GM19372 (cell line): ENCODE data around the gene GRID2IP.
A peak's percentile ranks its signal among the peaks of the same experiment; 100 is the strongest.

Experiments used
- ATAC-seq: cut with Tn5 transposase; IDR thresholded peaks from one replicate; pipeline ENCODE4 v1.9.1; 2021; ENCODE audit warnings: mild to moderate bottlenecking, low read depth, moderate library complexity; ENCODE audit not compliant: unreplicated experiment

The GRID2IP gene

GRCh38 chr7:6563936-6564770 lies 12.9 kb upstream of the GRID2IP start:
- ATAC-seq = no peak

GRCh38 chr7:6562106-6562505 lies 10.8 kb upstream of the GRID2IP start:
- no peak for ATAC-seq

GRCh38 chr7:6559896-6560295 lies 8.6 kb upstream of the GRID2IP start:
- no peak for ATAC-seq

- no peak for ATAC-seq
Observed at GRCh38 chr7:6558837-6559236, 7.6 kb upstream of the GRID2IP start.

GRCh38 chr7:6556196-6556595 lies 4.9 kb upstream of the GRID2IP start:
- ATAC-seq = no peak

- ATAC-seq = no peak
Observed at GRCh38 chr7:6554848-6555247, 3.6 kb upstream of the GRID2IP start.

- no peak for ATAC-seq
Observed at GRCh38 chr7:6553448-6554044, 2.3 kb upstream of the GRID2IP start.

- no peak for ATAC-seq
Observed at GRCh38 chr7:6547400-6547799, 3.9 kb downstream of the GRID2IP start.

- ATAC-seq = no peak
Observed at GRCh38 chr7:6546498-6547251, 4.6 kb downstream of the GRID2IP start.

GRCh38 chr7:6545398-6546126 lies 5.7 kb downstream of the GRID2IP start:
- ATAC-seq = peak; percentile 53

GRCh38 chr7:6542368-6542767 lies 8.9 kb downstream of the GRID2IP start:
- no peak for ATAC-seq

GRCh38 chr7:6536262-6537260 lies 14.7 kb downstream of the GRID2IP start:
- no peak for ATAC-seq

GRCh38 chr7:6533893-6534495 lies 17.3 kb downstream of the GRID2IP start:
- peak; percentile 43 for ATAC-seq

GRCh38 chr7:6532516-6532915 lies 18.7 kb downstream of the GRID2IP start:
- no peak for ATAC-seq

GRCh38 chr7:6531492-6532279 lies 19.6 kb downstream of the GRID2IP start:
- no peak for ATAC-seq

- ATAC-seq = peak; percentile 57
Observed at GRCh38 chr7:6530626-6531491, 20.4 kb downstream of the GRID2IP start.

GRCh38 chr7:6529643-6530042 lies 21.6 kb downstream of the GRID2IP start:
- ATAC-seq = no peak
